Tibial artery (tissue), 4 donors: ENCODE measurements around the gene UVRAG.

ENCODE experiments used
- DNase-seq, 2 donors: peaks; one replicate each; pipeline ENCODE4 v3.0.0-alpha.2; 2019
- H3K27ac ChIP-seq, 2 donors: fragments of 200-600 bp; sonication (generic) in 1 of 2; 1 replicate in 1 of 2; 2 replicates in 1 of 2; pipeline ENCODE4 v1.5.1; 2018 to 2019; ENCODE audit warnings: mild to moderate bottlenecking in 1 of 2
- H3K27me3 ChIP-seq, 2 donors: fragments of 200-600 bp; sonication (generic) in 1 of 2; one replicate each; pipeline versions ENCODE4 v1.5.1 to v1.6.0; 2016 to 2019
- H3K36me3 ChIP-seq, 3 donors: fragments of 200-600 bp; sonication (generic) in 2 of 3; one replicate each; pipeline ENCODE4 v1.5.1; 2016 to 2019; ENCODE audit warnings: mild to moderate bottlenecking in 2 of 3
- H3K4me1 ChIP-seq, 4 donors: fragments of 200-600 bp; sonication (generic) in 2 of 4; 1 replicate in 3 of 4; 2 replicates in 1 of 4; pipeline ENCODE4 v1.5.1; 2016 to 2019
- H3K4me3 ChIP-seq, 2 donors: fragments of 200-600 bp; sonication (generic) in 1 of 2; 1 replicate in 1 of 2; 2 replicates in 1 of 2; pipeline ENCODE4 v1.5.1; 2018 to 2019; ENCODE audit warnings: mild to moderate bottlenecking in 2 of 2
- H3K9me3 ChIP-seq, 3 donors: fragments of 200-600 bp; sonication (generic) in 1 of 3; one replicate each; pipeline ENCODE4 v1.5.1; 2016 to 2019
- CTCF ChIP-seq, 2 experiments: fragments of 200-600 bp in 1 of 2; fragments of 450-650 bp in 1 of 2; IDR thresholded peaks; one replicate each; pipeline ENCODE4 v1.5.1; 2017 to 2019; ENCODE audit warnings: antibody characterized with exemption in 2 of 2, mild to moderate bottlenecking in 1 of 2, moderate library complexity in 1 of 2
- intact Hi-C: fragments of 100-400 bp; cut with DNase I; formaldehyde crosslinking; loops from one replicate; pipeline ENCODE4 v1.15.0; 2023; ENCODE audit warnings: low total_unique reads

Gene UVRAG

GRCh38 chr11:75834728-75835127 lies 19.7 kb downstream of the UVRAG start:
- Histone ChIP-seq H3K27ac (no peak overlapping the region), H3K9me3 (no peaks in the 10 kb centered on the region), H3K36me3 (peaks cover 0 to 11% (median 0%) of the 10 kb centered on the region in 3 donors), H3K27me3 (no peaks in the 10 kb centered on the region), H3K4me1 (peaks cover 0 to 14% (median under 1%) of the 10 kb centered on the region in 4 donors), H3K4me3 (no peak overlapping the region)
- TF ChIP-seq CTCF (IDR thresholded peaks at IDR 0.05): no peak
- DNase-seq: no peak
- intact Hi-C loops: no loop called here

GRCh38 chr11:75836417-75836816 lies 21.4 kb downstream of the UVRAG start:
- peaks cover 0 to 22% (median 6%) of the 10 kb centered on the region in 4 donors for H3K4me1 ChIP-seq
- no peak overlapping the region for H3K27ac ChIP-seq
- H3K36me3 ChIP-seq: peaks cover 0 to 11% (median 0%) of the 10 kb centered on the region in 3 donors
- DNase-seq: no peak
- no peak for TF ChIP-seq CTCF (IDR thresholded peaks at IDR 0.05)
- intact Hi-C loops: no loop called here
- H3K27me3 ChIP-seq: no peaks in the 10 kb centered on the region
- no peak overlapping the region for H3K4me3 ChIP-seq
- no peaks in the 10 kb centered on the region for H3K9me3 ChIP-seq

GRCh38 chr11:75839851-75840250 lies 24.8 kb downstream of the UVRAG start:
- H3K27ac ChIP-seq: no peak overlapping the region
- H3K4me1 ChIP-seq: peaks cover 0 to 29% (median 6%) of the 10 kb centered on the region in 4 donors
- H3K36me3 ChIP-seq: peaks cover 0 to 11% (median 0%) of the 10 kb centered on the region in 3 donors
- TF ChIP-seq CTCF (IDR thresholded peaks at IDR 0.05): no peak
- no peaks in the 10 kb centered on the region for H3K27me3 ChIP-seq
- no peaks in the 10 kb centered on the region for H3K9me3 ChIP-seq
- intact Hi-C loops: no loop called here
- no peak overlapping the region for H3K4me3 ChIP-seq
- DNase-seq: no peak

- no peak overlapping the region for H3K4me3 ChIP-seq
- no peak overlapping the region for H3K27ac ChIP-seq
- intact Hi-C loops: no loop called here
- TF ChIP-seq CTCF (IDR thresholded peaks at IDR 0.05): no peak
- no peaks in the 10 kb centered on the region for H3K27me3 ChIP-seq
- no peaks in the 10 kb centered on the region for H3K9me3 ChIP-seq
- DNase-seq: no peak
- peaks cover 0 to 11% (median 0%) of the 10 kb centered on the region in 3 donors for H3K36me3 ChIP-seq
- peaks cover 0 to 29% (median 6%) of the 10 kb centered on the region in 4 donors for H3K4me1 ChIP-seq
Measured at GRCh38 chr11:75840522-75840921, 25.5 kb downstream of the UVRAG start.

GRCh38 chr11:75841739-75842138 lies 26.7 kb downstream of the UVRAG start:
- no peak for TF ChIP-seq CTCF (IDR thresholded peaks at IDR 0.05)
- H3K4me3 ChIP-seq: no peak overlapping the region
- no peaks in the 10 kb centered on the region for H3K9me3 ChIP-seq
- no peak overlapping the region for H3K27ac ChIP-seq
- H3K27me3 ChIP-seq: no peaks in the 10 kb centered on the region
- peaks cover 0 to 29% (median 6%) of the 10 kb centered on the region in 4 donors for H3K4me1 ChIP-seq
- intact Hi-C loops: no loop called here
- H3K36me3 ChIP-seq: peaks cover 0 to 11% (median 0%) of the 10 kb centered on the region in 3 donors
- no peak for DNase-seq

GRCh38 chr11:75845324-75845723 lies 30.3 kb downstream of the UVRAG start:
- H3K27ac ChIP-seq: no peak overlapping the region
- TF ChIP-seq CTCF (IDR thresholded peaks at IDR 0.05): no peak
- no peaks in the 10 kb centered on the region for H3K36me3 ChIP-seq
- H3K27me3 ChIP-seq: no peaks in the 10 kb centered on the region
- intact Hi-C loops: no loop called here
- DNase-seq: no peak
- peaks cover 0 to 24% (median 8%) of the 10 kb centered on the region in 4 donors for H3K4me1 ChIP-seq
- H3K4me3 ChIP-seq: no peak overlapping the region
- H3K9me3 ChIP-seq: no peaks in the 10 kb centered on the region
